PFSK-1 (cell line): ENCODE data around the gene FYB2.

ENCODE experiments used
- POLR2AphosphoS5 ChIP-seq: IDR thresholded peaks from 2 replicates; pipeline ENCODE4 v1.6.1; 2012; ENCODE audit warnings: low read depth, mild to moderate bottlenecking, control low read depth, low read length, moderate library complexity
- REST ChIP-seq, 2 experiments: IDR thresholded peaks; 2 replicates each; pipeline versions ENCODE4 v1.6.1 to v1.8.0; 2011 to 2012; ENCODE audit warnings: low read depth in 2 of 2, low read length in 2 of 2, control low read depth in 1 of 2, inconsistent platforms in 1 of 2, mild to moderate bottlenecking in 1 of 2, moderate library complexity in 1 of 2; ENCODE audit not compliant: insufficient read depth in 1 of 2
- SIN3A ChIP-seq: IDR thresholded peaks from 2 replicates; pipeline ENCODE4 v1.6.1; 2012; ENCODE audit warnings: mild to moderate bottlenecking, low read length, moderate library complexity, borderline replicate concordance; ENCODE audit not compliant: insufficient read depth

GRCh38 chr1:56856186-56856585 is 37.0 kb upstream of the FYB2 start:
- no peak for TF ChIP-seq POLR2AphosphoS5
- no peak for TF ChIP-seq SIN3A
- no peak for TF ChIP-seq REST (IDR thresholded peaks at IDR 0.05; ENCODE audit: insufficient read depth in 1 of 2, low read depth in 2 of 2, low read length in 2 of 2)
